Measurements from ENCODE around the gene BAZ2A.

DNA sequence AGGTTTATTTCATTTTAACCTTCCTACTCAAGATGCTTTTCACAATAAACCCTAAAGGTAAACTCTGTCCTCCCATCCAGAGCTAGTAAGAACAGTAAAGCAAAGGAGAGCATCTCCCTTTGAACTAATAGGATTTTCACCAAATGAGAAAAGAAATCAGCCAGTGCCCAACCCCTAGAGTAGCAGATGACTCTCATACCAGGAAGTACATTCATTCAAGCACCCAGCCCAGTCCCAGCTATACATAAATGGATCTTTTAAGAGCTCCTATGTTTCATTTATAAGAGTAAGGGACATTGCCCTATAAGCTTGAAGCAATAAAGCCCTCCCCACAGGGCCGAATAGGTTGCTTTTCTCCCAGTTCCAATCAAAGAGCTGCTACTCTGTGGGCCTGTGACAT, 7.6 kb downstream of the BAZ2A start:
- TF ChIP-seq, protein P1, sequence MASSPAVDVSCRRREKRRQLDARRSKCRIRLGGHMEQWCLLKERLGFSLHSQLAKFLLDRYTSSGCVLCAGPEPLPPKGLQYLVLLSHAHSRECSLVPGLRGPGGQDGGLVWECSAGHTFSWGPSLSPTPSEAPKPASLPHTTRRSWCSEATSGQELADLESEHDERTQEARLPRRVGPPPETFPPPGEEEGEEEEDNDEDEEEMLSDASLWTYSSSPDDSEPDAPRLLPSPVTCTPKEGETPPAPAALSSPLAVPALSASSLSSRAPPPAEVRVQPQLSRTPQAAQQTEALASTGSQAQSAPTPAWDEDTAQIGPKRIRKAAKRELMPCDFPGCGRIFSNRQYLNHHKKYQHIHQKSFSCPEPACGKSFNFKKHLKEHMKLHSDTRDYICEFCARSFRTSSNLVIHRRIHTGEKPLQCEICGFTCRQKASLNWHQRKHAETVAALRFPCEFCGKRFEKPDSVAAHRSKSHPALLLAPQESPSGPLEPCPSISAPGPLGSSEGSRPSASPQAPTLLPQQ (tag by site-specific recombination; IDR thresholded peaks at IDR 0.05) = no peak
- TF ChIP-seq ZNF121 (tag by site-specific recombination; IDR thresholded peaks at IDR 0.05) (no peak), SP2 (tag by site-specific recombination; IDR thresholded peaks at IDR 0.05) (no peak), TCF7L2 (IDR thresholded peaks at IDR 0.05; ENCODE audit: borderline replicate concordance, low read depth, low read length) (no peak)
- TF ChIP-seq, protein P2, sequence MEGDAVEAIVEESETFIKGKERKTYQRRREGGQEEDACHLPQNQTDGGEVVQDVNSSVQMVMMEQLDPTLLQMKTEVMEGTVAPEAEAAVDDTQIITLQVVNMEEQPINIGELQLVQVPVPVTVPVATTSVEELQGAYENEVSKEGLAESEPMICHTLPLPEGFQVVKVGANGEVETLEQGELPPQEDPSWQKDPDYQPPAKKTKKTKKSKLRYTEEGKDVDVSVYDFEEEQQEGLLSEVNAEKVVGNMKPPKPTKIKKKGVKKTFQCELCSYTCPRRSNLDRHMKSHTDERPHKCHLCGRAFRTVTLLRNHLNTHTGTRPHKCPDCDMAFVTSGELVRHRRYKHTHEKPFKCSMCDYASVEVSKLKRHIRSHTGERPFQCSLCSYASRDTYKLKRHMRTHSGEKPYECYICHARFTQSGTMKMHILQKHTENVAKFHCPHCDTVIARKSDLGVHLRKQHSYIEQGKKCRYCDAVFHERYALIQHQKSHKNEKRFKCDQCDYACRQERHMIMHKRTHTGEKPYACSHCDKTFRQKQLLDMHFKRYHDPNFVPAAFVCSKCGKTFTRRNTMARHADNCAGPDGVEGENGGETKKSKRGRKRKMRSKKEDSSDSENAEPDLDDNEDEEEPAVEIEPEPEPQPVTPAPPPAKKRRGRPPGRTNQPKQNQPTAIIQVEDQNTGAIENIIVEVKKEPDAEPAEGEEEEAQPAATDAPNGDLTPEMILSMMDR (tag by site-specific recombination; IDR thresholded peaks at IDR 0.05) = no peak

Data from HEK293 (cell line).